Hepatocyte (in vitro differentiated cells): ENCODE measurements around the gene DCST1. TPM values are rescaled to one million over a fixed set of nuclear protein-coding genes. Genes with fewer than 3 reads are reported as not detected.

Experiments used
- DNase-seq: peaks from one replicate; pipeline ENCODE4 v3.0.0-alpha.2; 2016; ENCODE audit warnings: low spot score
- H2AFZ ChIP-seq: fragments of 200-600 bp; sonication (generic); 2 replicates; pipeline ENCODE4 v1.6.0; 2016; ENCODE audit warnings: antibody characterized with exemption, mild to moderate bottlenecking
- H3K27ac ChIP-seq: fragments of 200-600 bp; sonication (generic); 2 replicates; pipeline ENCODE4 v1.5.1; 2016; ENCODE audit warnings: mild to moderate bottlenecking
- H3K27me3 ChIP-seq: fragments of 200-600 bp; sonication (generic); 2 replicates; pipeline ENCODE4 v1.6.1; 2016
- H3K36me3 ChIP-seq: fragments of 200-600 bp; sonication (generic); replicated peaks from 2 replicates; pipeline ENCODE4 v1.5.1; 2016; ENCODE audit warnings: low read depth; ENCODE audit not compliant: insufficient read depth
- H3K4me1 ChIP-seq: fragments of 200-600 bp; sonication (generic); 2 replicates; pipeline ENCODE4 v1.5.1; 2016; ENCODE audit warnings: mild to moderate bottlenecking, moderate library complexity; ENCODE audit not compliant: insufficient read depth
- H3K4me2 ChIP-seq: fragments of 200-600 bp; sonication (generic); 2 replicates; pipeline ENCODE4 v1.6.0; 2016
- H3K4me3 ChIP-seq: fragments of 200-600 bp; sonication (generic); 2 replicates; pipeline ENCODE4 v1.5.1; 2016; ENCODE audit warnings: mild to moderate bottlenecking
- H3K79me2 ChIP-seq: fragments of 200-600 bp; sonication (generic); 2 replicates; pipeline ENCODE4 v1.6.0; 2017; ENCODE audit warnings: mild to moderate bottlenecking
- H3K9me2 ChIP-seq: fragments of 200-600 bp; sonication (generic); replicated peaks from 2 replicates; pipeline ENCODE4 v1.6.0; 2017; ENCODE audit warnings: mild to moderate bottlenecking; ENCODE audit not compliant: insufficient read depth
- H3K9me3 ChIP-seq: fragments of 200-600 bp; sonication (generic); 2 replicates; pipeline ENCODE4 v1.5.1; 2016; ENCODE audit warnings: low read depth, mild to moderate bottlenecking
- H4K20me1 ChIP-seq: fragments of 200-600 bp; sonication (generic); 2 replicates; pipeline ENCODE4 v1.6.0; 2016; ENCODE audit warnings: mild to moderate bottlenecking; ENCODE audit not compliant: insufficient read depth, poor library complexity, severe bottlenecking
- CTCF ChIP-seq: fragments of 200-600 bp; sonication (generic); IDR thresholded peaks from 2 replicates; pipeline ENCODE4 v1.5.1; 2016; ENCODE audit warnings: antibody characterized with exemption, mild to moderate bottlenecking; ENCODE audit not compliant: poor library complexity
- EZH2 ChIP-seq: fragments of 200-600 bp; sonication (generic); IDR thresholded peaks from 2 replicates; pipeline ENCODE4 v1.6.1; 2016; ENCODE audit warnings: antibody characterized with exemption, mild to moderate bottlenecking, borderline replicate concordance
- EZH2phosphoT487 ChIP-seq: fragments of 200-600 bp; sonication (generic); IDR thresholded peaks from one replicate; pipeline ENCODE4 v1.6.1; 2018; ENCODE audit warnings: antibody characterized with exemption, mild to moderate bottlenecking, low read depth, moderate library complexity; ENCODE audit not compliant: unreplicated experiment, severe bottlenecking
- WGBS: methylation state at CpG from one replicate; pipeline ENCODE4 v1.1.6; 2016; ENCODE audit warnings: low lambda C conversion rate; ENCODE audit errors: missing lambda C conversion rate; 5-methylcytosine and 5-hydroxymethylcytosine counted together
- polyA plus RNA-seq: library from polyadenylated mRNA; unstranded; fragments of >200 nt; fragmentation: Nextera tagmentation; extraction: Ambion mirVana; gene quantifications from 2 replicates; pipeline ENCODE4 v1.2.1, GENCODE V29; 2016
- total RNA-seq: library from RNA; depleted of rRNA; stranded (reverse); fragments of >200 nt; gene quantifications from 2 replicates; pipeline ENCODE4 v1.2.3, GENCODE V29; 2014

Gene DCST1
- total and polyA plus RNA-seq, 2 experiments from 2014 or later: 0.60 TPM; not detected in 1

GRCh38 chr1:155011437-155012025 is 22.1 kb upstream of the DCST1 start:
- H3K27ac ChIP-seq: peak overlapping the region; percentile 20

GRCh38 chr1:155012026-155012546 is 21.5 kb upstream of the DCST1 start:
- H4K20me1 ChIP-seq: peaks cover 8% of the 10 kb centered on the region
- H3K36me3 ChIP-seq: no peaks in the 10 kb centered on the region
- H3K4me3 ChIP-seq: no peak overlapping the region
- TF ChIP-seq EZH2 (no peak), CTCF (no peak), EZH2phosphoT487 (no peak)
- 34% methylated on average over 5 of the region's 9 CpGs for WGBS
- H3K4me2 ChIP-seq: peak overlapping the region; percentile 29
- peak; percentile 67 for DNase-seq
- H3K27ac ChIP-seq: peak overlapping the region; percentile 48
- H3K27me3 ChIP-seq: no peaks in the 10 kb centered on the region
- peaks cover 34% of the 10 kb centered on the region for H3K4me1 ChIP-seq
- H3K9me3 ChIP-seq: no peaks in the 10 kb centered on the region
- H3K79me2 ChIP-seq: peaks cover 50% of the 10 kb centered on the region
- no peak overlapping the region for H2AFZ ChIP-seq
- H3K9me2 ChIP-seq: no peaks in the 10 kb centered on the region

More at GRCh38 chr1:155011437-155012025, 22.1 kb upstream of the DCST1 start:
- TF ChIP-seq EZH2: no peak
- TF ChIP-seq CTCF: no peak
- no peak for TF ChIP-seq EZH2phosphoT487
- DNase-seq: no peak
- Histone ChIP-seq H3K4me1 (peaks cover 31% of the 10 kb centered on the region), H3K9me2 (no peaks in the 10 kb centered on the region), H3K9me3 (no peaks in the 10 kb centered on the region), H3K27me3 (no peaks in the 10 kb centered on the region), H3K4me3 (no peak overlapping the region), H3K36me3 (no peaks in the 10 kb centered on the region), H4K20me1 (peaks cover 8% of the 10 kb centered on the region), H2AFZ (no peak overlapping the region), H3K79me2 (peaks cover 55% of the 10 kb centered on the region), H3K4me2 (peak overlapping the region; percentile 29)
- WGBS: 96% methylated on average over 5 of the region's 6 CpGs

- no peak overlapping the region for H3K27ac ChIP-seq
- H3K9me2 ChIP-seq: no peaks in the 10 kb centered on the region
- no peak overlapping the region for H3K4me2 ChIP-seq
- no peak overlapping the region for H2AFZ ChIP-seq
- peaks cover 41% of the 10 kb centered on the region for H3K79me2 ChIP-seq
- no peaks in the 10 kb centered on the region for H3K36me3 ChIP-seq
- DNase-seq: no peak
- no peak overlapping the region for H3K4me3 ChIP-seq
- H3K27me3 ChIP-seq: no peaks in the 10 kb centered on the region
- no peak for TF ChIP-seq EZH2
- TF ChIP-seq EZH2phosphoT487: no peak
- TF ChIP-seq CTCF: no peak
- H3K4me1 ChIP-seq: peaks cover 37% of the 10 kb centered on the region
- WGBS: 94% methylated on average over 3 of the region's 3 CpGs
- H4K20me1 ChIP-seq: peaks cover 8% of the 10 kb centered on the region
- no peaks in the 10 kb centered on the region for H3K9me3 ChIP-seq
Observed at GRCh38 chr1:155012776-155013602, 20.6 kb upstream of the DCST1 start.
